NCI-H226 (cell line): ENCODE data around the gene CNPY4.
A peak's percentile ranks its signal among the peaks of the same experiment; 100 is the strongest.
"Not testable (repeated sequence)": the region's sequence is repeated elsewhere in the genome, so short reads cannot be mapped to it uniquely, and the experiment has no call there.

ENCODE experiments used
- DNase-seq: peaks from one replicate; pipeline ENCODE4 v3.0.0-alpha.2; 2015

CNPY4 gene

DNA sequence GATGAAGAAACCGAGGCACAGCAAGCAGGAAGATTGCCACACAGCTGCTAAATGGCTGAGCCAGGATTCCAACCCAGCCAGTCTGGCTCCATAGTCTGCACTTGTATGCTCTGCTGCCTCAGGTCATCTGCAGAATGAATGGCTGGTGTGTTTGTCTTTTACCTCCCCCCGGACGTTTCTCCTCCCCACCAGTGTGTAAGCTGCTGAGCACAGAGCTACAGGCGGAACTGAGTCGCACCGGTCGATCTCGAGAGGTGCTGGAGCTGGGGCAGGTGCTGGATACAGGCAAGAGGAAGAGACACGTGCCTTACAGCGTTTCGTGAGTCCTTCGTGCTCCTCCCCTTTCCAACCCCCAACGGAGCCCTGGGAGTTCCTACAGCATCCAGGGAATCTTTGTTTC, 2.6 kb downstream of the CNPY4 start:
- DNase-seq = no peak

DNA sequence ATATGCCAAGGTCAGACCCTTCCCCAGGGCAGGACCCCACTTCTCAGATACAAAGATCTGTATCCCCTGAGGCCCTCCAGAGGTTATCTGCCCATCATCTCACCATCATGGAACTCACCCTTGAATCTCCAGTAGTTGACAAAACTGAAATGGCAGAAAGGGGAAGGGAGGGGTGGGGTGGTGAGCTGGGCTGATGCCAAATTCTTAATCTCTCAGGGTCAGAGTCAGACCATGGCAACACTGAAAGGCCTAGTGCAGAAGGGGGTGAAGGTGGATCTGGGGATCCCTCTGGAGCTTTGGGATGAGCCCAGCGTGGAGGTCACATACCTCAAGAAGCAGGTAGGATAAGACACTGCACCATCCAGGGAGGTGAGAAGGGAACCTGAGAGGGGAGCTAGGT, 3.1 kb downstream of the CNPY4 start:
- no peak for DNase-seq

DNA sequence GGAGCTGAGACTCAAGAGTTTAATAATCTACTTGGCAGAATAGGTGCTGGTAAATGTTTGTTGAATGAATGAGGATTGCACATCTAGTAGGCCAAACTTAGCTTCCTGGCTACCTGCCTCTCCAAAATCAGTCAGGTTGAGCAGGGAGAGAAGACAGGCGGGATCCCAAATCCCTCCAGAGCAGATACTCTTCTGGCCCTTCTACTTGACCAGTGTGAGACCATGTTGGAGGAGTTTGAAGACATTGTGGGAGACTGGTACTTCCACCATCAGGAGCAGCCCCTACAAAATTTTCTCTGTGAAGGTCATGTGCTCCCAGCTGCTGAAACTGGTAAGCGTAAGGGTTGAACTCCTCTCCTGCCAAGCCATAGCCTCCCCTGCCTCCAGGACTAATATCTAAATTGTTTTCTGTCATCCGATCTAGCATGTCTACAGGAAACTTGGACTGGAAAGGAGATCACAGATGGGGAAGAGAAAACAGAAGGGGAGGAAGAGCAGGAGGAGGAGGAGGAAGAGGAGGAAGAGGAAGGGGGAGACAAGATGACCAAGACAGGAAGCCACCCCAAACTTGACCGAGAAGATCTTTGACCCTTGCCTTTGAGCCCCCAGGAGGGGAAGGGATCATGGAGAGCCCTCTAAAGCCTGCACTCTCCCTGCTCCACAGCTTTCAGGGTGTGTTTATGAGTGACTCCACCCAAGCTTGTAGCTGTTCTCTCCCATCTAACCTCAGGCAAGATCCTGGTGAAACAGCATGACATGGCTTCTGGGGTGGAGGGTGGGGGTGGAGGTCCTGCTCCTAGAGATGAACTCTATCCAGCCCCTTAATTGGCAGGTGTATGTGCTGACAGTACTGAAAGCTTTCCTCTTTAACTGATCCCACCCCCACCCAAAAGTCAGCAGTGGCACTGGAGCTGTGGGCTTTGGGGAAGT, 5.1 kb downstream of the CNPY4 start:
- DNase-seq = no peak

DNA sequence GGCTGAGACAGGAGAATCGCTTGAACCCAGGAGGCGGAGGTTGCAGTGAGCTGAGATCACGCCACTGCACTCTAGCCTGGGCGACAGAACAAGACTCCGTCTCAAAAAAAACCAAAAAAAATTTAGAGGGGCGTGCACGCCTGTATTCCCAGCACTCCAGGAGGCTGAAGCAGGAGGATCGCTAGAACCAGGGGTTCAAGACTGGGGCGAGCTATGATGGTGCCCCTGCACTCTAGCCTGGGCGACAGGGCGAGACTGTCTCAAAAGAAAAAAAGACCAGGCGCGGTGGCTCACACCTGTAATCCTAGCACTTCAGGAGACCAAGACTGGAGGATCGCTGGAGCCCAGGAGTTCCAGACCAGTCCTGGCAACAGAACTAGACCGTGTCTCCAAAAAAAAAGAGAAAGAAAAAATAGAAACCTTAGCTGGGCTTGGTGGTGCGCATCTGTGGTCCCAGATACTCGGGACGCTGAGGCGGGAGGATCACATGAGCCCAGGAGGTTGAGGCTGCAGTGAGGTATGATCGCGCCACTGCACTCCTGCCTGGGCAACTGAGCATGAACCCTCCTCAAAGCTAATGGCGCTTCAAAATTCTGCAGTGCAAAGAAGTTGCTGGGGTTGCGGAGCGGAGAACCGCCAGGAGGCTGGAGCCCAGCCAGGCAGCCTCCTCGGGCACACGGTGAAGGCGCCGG, 7.0 kb downstream of the CNPY4 start:
- DNase-seq = no peak

DNA sequence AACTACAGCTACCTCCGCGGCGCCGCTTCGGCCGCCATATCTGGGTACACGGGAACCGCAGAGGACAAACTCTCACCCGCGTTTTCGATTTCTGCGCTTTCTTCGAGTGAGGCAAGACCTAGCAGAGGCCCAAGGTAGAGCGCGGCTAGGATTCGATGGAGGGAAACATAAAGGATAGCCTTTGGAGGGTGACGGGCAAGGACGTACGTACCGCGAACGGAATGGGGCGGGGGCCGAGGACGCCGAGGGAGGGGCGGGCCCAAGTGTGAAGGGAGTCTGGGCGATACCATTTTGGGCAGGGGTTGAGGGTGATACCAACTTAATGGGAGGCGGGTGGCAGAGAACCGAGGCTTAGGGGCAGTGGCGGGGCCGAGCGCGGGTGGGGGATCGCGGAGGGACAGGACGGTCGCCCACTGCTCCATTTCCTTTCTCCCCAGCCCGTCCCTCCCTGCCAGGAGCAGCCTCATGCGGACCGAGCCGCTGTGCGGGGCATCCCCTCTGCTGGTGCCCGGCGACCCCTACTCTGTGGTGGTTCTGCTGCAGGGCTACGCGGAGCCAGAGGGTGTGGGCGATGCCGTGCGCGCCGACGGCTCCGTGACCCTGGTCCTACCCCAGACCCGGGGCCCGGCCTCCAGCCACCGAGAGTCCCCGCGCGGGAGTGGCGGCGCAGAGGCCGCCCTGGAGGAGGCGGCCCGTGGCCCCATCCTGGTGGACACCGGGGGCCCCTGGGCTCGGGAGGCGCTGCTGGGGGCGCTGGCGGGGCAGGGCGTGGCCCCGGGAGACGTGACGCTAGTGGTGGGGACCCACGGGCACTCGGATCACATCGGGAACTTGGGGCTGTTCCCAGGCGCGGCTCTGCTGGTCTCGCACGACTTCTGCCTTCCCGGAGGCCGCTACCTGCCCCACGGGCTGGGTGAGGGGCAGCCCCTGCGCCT, 7.8 kb downstream of the CNPY4 start, which contains the start of gene MBLAC1:
Gene MBLAC1, plus strand, starts transcription at position 37 of the 935 bp plus-strand sequence. Its CDS starts 429 bp downstream, at position 466.
- DNase-seq = peak; percentile 67

DNA sequence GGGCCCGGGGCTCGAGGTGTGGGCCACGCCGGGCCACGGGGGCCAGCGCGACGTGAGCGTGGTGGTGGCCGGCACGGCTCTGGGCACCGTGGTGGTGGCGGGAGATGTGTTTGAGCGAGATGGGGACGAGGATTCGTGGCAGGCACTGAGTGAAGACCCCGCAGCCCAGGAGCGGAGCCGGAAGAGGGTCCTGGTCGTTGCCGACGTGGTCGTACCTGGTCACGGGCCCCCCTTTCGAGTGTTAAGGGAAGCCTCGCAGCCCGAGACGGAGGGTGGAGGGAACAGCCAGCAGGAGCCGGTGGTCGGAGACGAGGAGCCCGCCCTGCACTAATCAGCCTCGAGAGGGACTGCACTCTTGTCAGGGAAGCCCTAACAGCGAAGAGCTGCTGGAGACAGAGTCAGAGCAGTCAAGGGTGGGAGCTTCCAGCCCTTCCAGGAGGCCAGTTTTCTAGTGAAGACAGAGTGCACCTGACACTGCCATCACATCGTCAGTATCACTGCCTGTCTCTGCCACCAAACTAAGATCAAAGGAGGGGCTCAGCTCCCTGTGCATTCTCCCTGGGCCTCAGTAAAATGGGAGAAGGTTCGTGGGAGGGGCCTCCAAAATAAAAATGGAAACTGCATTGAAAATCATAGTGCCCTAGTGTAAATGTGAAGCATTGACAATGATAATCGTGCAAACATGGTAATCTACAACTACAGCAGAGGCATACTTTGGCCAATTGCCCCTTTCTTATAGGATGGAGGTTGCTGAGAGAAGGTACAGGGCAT, 8.6 kb downstream of the CNPY4 start:
- DNase-seq = no peak

DNA sequence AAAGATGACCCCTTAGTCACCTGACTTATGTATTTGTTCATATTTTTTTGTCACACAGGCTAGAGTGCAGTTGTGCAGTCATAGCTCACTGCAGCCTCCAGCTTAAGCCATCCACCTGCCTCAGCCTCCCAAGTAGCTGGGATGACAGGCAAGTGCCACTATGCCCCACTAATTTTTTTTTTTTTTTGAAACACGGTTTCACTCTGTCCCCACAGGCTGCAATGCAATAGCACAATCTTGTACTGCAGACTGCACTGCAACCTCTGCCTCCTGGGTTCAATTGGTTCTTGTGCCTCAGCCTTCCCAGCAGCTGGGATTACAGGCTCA, 9.2 kb downstream of the CNPY4 start:
- no peak for DNase-seq

DNA sequence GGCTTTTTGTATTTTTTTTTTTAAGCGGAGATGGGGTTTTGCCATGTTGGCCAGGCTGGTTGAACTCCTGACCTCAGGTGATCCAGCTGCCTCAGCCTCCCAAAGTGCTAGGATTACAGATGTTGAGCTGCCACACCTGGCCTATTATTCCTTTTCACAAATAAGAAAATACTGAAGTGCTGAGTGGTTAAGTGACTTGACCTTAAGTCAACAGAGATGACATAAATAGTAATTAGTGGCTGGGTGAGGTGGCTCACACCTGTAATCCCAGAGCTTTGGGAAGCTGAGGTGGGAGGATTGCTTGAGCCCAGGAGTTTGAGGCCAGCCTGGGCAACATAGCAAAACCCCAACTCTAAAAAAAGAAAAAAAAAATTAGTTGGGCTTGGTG, 10.8 kb downstream of the CNPY4 start:
- not testable (repeated sequence) for DNase-seq

DNA sequence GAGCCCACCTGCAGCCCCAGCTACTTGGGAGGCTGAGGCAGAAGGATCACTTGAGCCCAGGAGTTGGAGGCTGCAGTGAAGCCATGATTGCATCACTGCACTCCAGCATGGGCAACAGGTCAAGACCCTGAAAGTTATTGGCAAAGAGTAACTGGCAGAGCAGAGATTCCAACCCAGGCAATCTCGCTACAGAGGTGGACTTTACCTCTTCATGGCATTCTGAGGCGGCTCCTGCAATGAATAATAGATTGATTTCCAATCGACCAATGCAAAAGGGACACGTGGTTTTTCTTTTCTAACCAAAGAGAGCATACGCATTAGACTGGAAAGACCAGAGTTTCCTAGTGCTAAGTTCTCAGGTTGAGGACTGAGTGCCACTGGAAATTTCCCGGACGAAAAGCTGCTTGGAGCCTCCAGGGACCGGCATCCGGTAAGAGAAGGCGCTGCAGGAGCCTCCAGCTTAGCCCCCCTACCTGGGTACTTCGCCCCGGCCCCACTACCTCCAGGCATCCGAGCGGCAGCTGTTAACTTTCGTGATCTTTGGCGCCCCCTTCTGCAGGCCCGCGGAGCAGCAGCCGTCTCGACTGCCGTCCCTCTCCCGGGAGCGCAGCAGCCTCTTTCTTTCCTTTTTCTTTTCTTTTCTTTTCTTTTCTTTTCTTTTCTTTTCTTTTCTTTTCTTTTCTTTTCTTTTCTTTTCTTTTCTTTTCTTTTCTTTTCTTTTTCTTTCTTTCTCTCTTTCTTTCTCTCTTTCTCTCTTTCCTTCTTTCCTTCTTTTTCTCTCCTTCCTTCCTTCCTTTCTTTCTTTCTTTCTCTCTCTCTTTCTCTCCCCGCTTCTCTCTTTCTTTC, 11.4 kb downstream of the CNPY4 start:
- no peak for DNase-seq

DNA sequence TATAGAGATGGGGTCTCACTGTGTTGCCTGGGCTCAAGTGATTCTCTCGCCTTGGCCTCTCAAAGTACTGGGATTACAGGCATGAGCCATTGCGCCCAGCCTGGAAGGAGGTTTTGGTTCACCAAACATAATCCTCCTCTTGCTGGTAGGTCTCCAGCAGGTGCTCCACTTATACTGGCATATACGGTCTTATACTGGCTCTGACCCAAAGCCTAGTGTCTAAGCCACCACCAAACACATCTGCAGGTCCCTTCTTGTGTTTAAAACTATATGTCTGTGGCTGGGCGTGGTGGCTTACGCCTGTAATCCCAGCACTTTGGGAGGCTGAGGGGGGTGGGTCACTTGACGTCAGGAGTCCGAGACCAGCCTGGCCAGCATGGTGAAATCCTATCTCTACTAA, 12.7 kb downstream of the CNPY4 start:
- no peak for DNase-seq

DNA sequence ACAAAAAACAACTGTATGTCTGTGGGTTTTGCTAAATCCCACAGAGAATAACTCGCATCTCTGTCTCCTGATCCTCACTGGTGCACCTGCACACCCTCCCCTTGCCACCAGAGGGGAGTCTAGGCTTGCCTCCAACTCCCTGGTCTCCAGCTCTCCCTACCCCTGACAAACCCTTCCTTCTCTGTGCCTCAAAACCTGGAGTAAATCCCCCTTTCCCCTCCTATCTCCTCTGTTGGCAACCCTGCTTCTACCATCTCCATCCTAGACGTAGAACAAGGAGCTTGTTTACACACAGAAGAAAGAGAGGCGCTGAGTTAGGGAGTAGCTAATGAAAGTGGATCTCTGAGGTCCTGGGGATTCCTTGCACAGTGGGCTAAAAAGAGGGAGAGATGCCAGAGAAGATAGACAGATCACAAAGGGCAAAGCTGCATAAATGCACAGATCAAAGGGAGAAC, 13.3 kb downstream of the CNPY4 start:
- peak; percentile 49 for DNase-seq

DNA sequence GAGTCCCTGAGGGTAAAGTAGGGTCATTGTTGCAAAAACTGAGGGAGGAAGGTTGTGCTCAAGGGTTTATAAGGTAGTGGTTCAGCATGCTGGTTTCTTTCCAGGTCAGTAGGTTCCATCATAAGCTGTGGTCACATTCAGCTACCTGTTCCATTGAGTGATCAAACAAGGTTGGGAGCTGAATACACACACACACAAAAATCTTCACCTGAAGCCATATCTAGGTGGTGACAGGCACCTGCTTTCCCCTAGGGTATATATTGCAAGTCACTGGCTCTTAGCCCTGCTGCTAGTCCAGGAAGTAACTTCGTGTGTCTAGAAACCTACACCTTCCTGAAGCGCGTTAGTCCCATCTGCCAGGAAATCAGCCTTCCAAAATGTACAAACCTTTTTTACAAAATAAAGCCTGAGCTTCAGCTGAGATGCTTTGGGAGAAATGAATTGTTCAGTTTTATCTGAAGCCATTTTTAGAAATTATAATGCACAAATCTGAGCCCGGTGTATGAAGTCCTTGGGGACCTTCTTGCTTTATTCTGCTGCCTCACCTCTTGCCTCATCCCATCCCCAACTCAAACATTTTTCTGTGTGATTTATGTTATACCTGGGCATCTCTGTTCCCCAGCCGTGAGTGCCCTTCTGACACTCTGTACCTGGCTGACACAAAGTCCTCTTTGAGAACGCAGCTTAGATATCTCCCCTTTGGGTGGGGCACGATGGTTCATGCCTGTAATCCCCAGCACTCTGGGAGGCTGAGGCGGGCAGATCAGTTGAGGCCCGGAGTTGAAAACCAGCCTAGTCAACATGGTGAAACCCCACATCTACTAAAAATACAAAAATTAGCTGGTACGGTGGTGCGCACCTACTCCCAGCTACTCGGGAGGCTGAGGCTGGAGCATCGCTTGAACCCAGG, 18.7 kb downstream of the CNPY4 start:
- no peak for DNase-seq

DNA sequence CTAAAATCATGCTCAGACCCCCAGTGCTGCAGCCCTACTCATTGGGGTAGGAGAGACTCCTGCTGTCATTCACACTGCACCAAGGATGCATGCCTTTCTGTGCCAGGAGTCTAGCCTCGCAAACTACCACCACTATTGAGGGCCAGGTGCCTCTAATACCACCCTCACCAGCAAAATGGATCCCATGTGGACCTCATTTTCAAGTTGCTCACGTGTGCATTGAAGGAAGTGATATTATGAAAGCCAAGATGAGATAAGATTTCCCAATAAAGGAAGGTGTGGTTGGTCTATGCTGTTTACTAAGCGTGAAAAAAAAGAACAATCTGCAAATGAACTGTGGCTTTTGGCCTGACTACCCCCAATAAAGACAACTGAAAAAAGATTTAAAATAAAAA, 22.1 kb downstream of the CNPY4 start:
- no peak for DNase-seq

DNA sequence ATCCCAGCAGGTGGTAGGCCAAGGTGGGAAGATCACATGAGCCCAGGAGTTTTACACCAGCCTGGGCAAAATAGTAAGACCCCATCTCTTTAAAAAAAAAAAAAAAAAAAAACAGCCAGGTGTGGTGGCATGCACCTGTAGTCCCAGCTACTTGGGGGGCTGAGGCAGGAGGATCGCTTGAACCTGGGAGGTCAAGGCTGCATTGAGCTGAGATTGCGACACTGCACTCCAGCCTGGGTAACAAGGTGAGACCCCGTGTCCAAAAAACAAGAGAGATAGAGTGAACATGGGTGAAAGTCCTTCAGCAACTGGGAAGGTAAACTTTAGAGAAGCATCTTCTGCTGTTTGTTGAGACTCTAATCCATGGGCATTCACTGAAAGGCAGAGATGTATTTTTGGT, 23.0 kb downstream of the CNPY4 start:
- DNase-seq = no peak

DNA sequence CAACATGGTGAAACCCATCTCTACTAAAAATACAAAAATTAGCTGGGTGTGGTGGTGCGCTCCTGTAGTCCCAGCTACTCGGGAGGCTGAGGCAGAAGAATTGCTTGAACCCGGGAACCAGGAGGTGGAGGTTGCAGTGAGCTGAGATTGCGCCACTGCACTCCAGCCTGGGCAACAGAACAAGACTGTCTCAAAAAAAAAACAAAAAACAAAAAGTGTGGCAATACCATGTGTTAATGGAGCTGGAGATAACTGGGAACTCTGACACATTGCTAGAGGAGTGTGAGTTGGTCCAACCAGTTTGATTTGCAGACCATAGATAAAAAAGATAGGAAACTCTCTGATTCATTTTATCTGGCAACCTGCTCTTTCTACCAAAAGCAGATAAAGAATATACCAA, 26.9 kb downstream of the CNPY4 start:
- DNase-seq = peak; percentile 85

DNA sequence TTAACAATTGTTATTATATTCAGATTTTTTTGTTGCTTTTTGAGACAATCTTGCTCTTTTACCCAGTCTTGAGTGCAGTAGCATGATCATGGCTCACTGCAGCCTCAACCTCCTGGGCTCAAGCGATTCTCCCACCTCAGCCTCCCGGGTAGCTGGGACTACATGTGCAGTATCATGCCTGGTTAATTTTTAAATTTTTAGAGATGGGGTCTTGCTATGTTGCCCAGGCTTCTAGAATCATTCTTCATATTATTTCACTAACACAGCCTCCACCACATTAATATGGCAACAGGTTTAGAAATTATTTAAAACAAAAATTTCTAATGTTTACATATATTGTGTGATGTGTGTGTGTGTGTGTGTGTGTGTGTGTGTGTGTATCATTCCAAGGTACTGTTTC, 27.8 kb downstream of the CNPY4 start:
- no peak for DNase-seq

DNA sequence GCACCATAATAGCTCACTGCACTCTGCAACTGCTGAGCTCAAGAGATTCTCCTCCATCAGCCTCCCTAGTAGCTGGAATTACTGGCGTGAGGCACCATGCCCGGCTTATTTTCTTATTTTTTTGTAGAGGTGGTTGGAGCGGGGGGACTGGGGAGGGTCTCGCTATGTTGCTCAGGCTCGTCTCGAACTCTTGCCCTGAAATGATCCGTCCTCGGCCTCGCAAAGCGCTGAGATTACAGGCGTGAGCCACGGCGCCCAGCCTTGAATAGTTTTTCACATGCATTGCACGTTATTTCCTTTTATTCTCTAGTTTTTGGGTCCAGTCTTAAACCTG, 28.8 kb downstream of the CNPY4 start:
- DNase-seq = no peak

DNA sequence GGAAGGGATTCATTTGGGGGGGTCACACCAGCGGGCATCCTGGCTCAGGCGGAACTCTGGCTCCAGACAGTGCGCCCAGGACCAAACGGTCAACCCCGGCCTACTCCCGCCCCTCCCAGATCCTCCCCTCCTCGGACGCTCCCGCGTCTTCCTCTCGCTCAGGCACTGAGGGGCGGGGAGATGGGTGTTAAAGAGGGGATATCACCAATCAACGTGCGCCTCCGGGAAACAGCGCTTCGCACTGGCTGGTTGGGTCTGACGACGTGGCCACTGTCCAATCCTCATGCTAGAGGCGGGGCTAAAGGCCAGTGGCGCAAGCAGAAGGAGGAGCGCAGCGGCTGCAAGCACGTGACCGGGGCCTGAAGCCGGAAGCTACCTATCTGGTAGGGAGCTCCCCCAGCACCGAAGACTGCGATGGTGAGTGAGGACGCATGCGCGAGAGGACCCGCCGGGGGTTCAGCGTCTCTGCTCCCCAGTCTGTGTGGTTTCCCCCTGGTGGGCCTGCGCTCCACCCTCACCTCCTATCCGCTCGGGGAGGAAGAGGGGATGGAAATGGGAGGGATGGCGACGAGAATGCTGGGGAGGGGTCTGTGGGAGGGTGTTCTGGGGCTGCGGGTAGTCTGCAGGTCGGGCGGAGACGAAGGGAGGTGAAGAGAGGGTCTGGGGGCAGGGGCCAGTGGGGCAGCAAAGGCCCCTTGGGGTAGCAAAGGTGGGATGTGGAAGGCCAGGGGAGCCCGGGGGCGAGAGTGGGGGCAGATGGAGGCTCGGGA, 29.3 kb downstream of the CNPY4 start, which contains the start of gene LAMTOR4:
Gene LAMTOR4, plus strand, starts transcription at position 360 of the 770 bp plus-strand sequence. Its CDS starts 55 bp downstream, at position 415.
- peak; percentile 99 for DNase-seq

DNA sequence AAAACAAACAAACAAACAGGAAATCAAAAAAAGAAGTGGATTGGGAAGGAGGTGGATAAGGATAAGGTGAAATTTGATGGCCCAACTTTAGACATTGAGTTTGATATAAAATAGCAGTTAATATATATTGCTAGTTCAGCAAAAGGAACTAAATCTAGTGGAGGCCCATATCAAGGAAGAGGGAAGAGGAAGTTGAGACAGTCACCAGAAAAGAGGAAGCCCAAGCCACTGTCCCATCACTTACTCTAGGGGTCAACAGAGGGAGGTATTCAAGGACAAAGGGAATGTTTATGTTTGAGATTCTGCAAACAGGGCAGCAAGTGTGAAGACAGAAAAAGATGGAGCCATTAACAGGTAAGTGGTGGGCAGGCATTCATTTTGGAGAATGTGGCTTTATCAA, 33.0 kb downstream of the CNPY4 start:
- no peak for DNase-seq
